ENCODE results near the gene TRPV4. TPM values are rescaled to one million over a fixed set of nuclear protein-coding genes. Genes with fewer than 3 reads are reported as not detected.

Gene TRPV4
- total and polyA plus RNA-seq, 4 donors = 1.9 to 6.5 (median 2.2) TPM

GRCh38 chr12:109770104-109770860, 62.9 kb downstream of the TRPV4 start:
- no peak overlapping the region for H3K4me3 ChIP-seq
- peak overlapping the region in 1 of 2 donors; percentile 13 for H3K9ac ChIP-seq (ENCODE audit: insufficient read depth in 1 of 2, low read length in 2 of 2)
- ATAC-seq (ENCODE audit: insufficient read depth, low FRiP score) (no peak), DNase-seq (peak; percentile 40 to 77 (median 57))
- H3K27me3 ChIP-seq (ENCODE audit: control insufficient read depth in 3 of 3, insufficient read depth in 3 of 3, low read length in 2 of 3) = no peaks in the 10 kb centered on the region
- H3K4me1 ChIP-seq (ENCODE audit: control insufficient read depth in 5 of 5, insufficient read depth in 5 of 5, low read length in 5 of 5) = peaks cover 0 to 13% (median 5%) of the 10 kb centered on the region in 5 donors
- H3K9me3 ChIP-seq (ENCODE audit: control insufficient read depth in 4 of 4, insufficient read depth in 3 of 4, low read length in 3 of 4) = no peaks in the 10 kb centered on the region
- no peak overlapping the region for H3K27ac ChIP-seq (ENCODE audit: low read depth in 1 of 2, low read length in 1 of 2)
- H3K36me3 ChIP-seq (ENCODE audit: control insufficient read depth in 4 of 4, insufficient read depth in 4 of 4, low read length in 4 of 4) = peaks cover 0 to 3% (median 0%) of the 10 kb centered on the region in 4 donors
- no peak for TF ChIP-seq CTCF (IDR thresholded peaks at IDR 0.05; ENCODE audit: control extremely low read depth, extremely low read depth)
- 81 to 85% methylated on average over 16 of the region's 16 CpGs for WGBS, 2 donors

- H3K9ac ChIP-seq (ENCODE audit: insufficient read depth in 1 of 2, low read length in 2 of 2) = no peak overlapping the region
- H3K4me1 ChIP-seq (ENCODE audit: control insufficient read depth in 5 of 5, insufficient read depth in 5 of 5, low read length in 5 of 5) = peaks cover 0 to 13% (median 5%) of the 10 kb centered on the region in 5 donors
- no peaks in the 10 kb centered on the region for H3K27me3 ChIP-seq (ENCODE audit: control insufficient read depth in 3 of 3, insufficient read depth in 3 of 3, low read length in 2 of 3)
- H3K4me3 ChIP-seq = no peak overlapping the region
- TF ChIP-seq CTCF (IDR thresholded peaks at IDR 0.05; ENCODE audit: control extremely low read depth, extremely low read depth) = no peak
- no peaks in the 10 kb centered on the region for H3K9me3 ChIP-seq (ENCODE audit: control insufficient read depth in 4 of 4, insufficient read depth in 3 of 4, low read length in 3 of 4)
- DNase-seq = no peak
- no peak for ATAC-seq (ENCODE audit: insufficient read depth, low FRiP score)
- H3K36me3 ChIP-seq (ENCODE audit: control insufficient read depth in 4 of 4, insufficient read depth in 4 of 4, low read length in 4 of 4) = peaks cover 0 to 3% (median 0%) of the 10 kb centered on the region in 4 donors
- H3K27ac ChIP-seq (ENCODE audit: low read depth in 1 of 2, low read length in 1 of 2) = no peak overlapping the region
- 96 to 98% methylated on average over 38 of the region's 38 CpGs for WGBS, 2 donors
These were observed 64.1 kb downstream of the TRPV4 start for GRCh38 chr12:109768901-109769670.

GRCh38 chr12:109767991-109768900, 65.0 kb downstream of the TRPV4 start:
- Histone ChIP-seq H3K27ac (ENCODE audit: low read depth in 1 of 2, low read length in 1 of 2) (no peak overlapping the region), H3K9me3 (ENCODE audit: control insufficient read depth in 4 of 4, insufficient read depth in 3 of 4, low read length in 3 of 4) (peaks cover 0 to 7% (median under 1%) of the 10 kb centered on the region in 4 donors), H3K27me3 (ENCODE audit: control insufficient read depth in 3 of 3, insufficient read depth in 3 of 3, low read length in 2 of 3) (no peaks in the 10 kb centered on the region), H3K9ac (ENCODE audit: insufficient read depth in 1 of 2, low read length in 2 of 2) (no peak overlapping the region), H3K36me3 (ENCODE audit: control insufficient read depth in 4 of 4, insufficient read depth in 4 of 4, low read length in 4 of 4) (peaks cover 0 to 4% (median 2%) of the 10 kb centered on the region in 4 donors), H3K4me3 (no peak overlapping the region), H3K4me1 (ENCODE audit: control insufficient read depth in 5 of 5, insufficient read depth in 5 of 5, low read length in 5 of 5) (peaks cover 0 to 13% (median 3%) of the 10 kb centered on the region in 5 donors)
- DNase-seq (no peak), ATAC-seq (ENCODE audit: insufficient read depth, low FRiP score) (no peak)
- TF ChIP-seq CTCF (IDR thresholded peaks at IDR 0.05; ENCODE audit: control extremely low read depth, extremely low read depth) = no peak
- WGBS, 2 donors = 96% methylated on average over 47 to 54 of the region's 54 CpGs

Measured in lung (tissue), 12 donors.